Measurements from ENCODE around the gene PRR13.
"Not testable (repeated sequence)": the region's sequence is repeated elsewhere in the genome, so short reads cannot be mapped to it uniquely, and the experiment has no call there.

PRR13 gene

GRCh38 chr12:53443955-53444354 is 2.4 kb downstream of the PRR13 start:
- no peak for DNase-seq (ENCODE audit: low read depth)
- no peak for TF ChIP-seq CTCF (IDR thresholded peaks at IDR 0.05; ENCODE audit: control insufficient read depth, insufficient read depth, low read depth, low read length, missing control alignments)
- no peak overlapping the region for H3K4me3 ChIP-seq (ENCODE audit: control insufficient read depth, low read depth, low read length)

DNA sequence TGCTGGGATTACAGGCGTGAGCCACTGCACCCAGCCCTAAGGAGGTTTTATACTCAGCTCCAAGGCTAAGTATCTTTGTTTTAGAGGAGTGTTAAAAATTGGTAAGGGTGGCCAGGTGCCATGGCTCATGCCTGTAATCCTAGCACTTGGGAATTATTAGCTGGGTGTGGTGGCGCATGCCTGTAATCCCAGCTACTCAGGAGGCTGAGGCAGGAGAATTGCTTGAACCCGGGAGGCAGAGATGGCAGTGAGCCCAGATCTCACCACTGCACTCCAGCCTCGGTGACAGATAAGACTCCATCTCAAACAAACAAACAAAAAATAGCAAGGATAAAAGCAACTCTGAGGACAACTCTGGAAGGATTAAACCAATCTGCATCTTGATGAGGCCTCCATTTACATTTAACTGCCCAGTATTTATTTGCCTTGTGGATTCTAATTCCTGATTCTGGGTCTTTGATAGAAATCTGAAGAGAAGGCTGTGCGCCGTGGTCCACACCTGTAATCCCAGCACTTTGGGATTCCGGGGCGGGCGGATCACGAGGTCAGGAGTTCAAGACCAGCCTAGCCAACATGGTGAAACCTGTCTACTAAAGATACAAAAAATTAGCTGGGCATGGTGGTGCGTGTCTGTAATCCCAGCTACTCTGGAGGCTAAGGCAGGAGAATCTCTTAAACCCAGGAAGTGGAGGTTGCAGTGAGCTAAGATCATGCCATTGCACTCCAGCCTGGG is 3.2 kb downstream of the PRR13 start:
- not testable (repeated sequence) for H3K4me3 ChIP-seq (ENCODE audit: control insufficient read depth, low read depth, low read length); DNase-seq (ENCODE audit: low read depth)

GRCh38 chr12:53450936-53451335 is 9.4 kb downstream of the PRR13 start:
- TF ChIP-seq CTCF (IDR thresholded peaks at IDR 0.05; ENCODE audit: control insufficient read depth, insufficient read depth, low read depth, low read length, missing control alignments), result no peak
- no peak overlapping the region for H3K4me3 ChIP-seq (ENCODE audit: control insufficient read depth, low read depth, low read length)
- no peak for DNase-seq (ENCODE audit: low read depth)

DNA sequence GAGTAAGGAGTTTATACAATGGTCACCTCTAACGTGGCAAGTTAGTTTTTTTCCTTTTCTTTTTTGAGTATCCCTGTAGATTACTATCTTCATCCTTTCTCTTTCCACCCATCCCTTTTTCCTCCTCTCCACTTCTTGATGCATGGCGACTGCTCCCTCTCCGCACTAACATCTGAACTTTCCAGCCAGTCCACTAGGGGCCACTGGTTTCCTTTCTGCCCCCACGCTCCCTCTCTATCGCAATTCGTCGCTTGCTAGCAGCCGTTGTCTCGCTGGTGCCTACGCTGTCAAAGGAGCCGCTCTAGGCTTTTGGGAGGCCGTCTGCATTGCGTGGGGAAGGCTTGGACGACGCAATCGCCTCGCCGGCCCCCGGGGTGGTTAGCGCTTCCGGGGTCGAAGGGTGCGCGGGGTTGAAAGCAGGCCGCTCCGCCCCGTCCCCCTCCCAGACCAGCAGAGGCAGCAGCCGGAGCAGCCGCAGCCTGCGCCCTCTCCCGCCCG is 10.2 kb downstream of the PRR13 start, which contains the start of gene PCBP2:
TSS of gene PCBP2 (plus strand) at position 442 of the 498 bp plus-strand sequence. CDS start 2,699 bp downstream, outside the sequence.
- peak within 1 kb of the TSS; percentile 74 for H3K4me3 ChIP-seq (ENCODE audit: control insufficient read depth, low read depth, low read length)
- DNase-seq (ENCODE audit: low read depth), result peak; percentile 98
- TF ChIP-seq CTCF (IDR thresholded peaks at IDR 0.05; ENCODE audit: control insufficient read depth, insufficient read depth, low read depth, low read length, missing control alignments), result peak; percentile 91

GRCh38 chr12:53452159-53453077 is 10.9 kb downstream of the PRR13 start:
- TF ChIP-seq CTCF (IDR thresholded peaks at IDR 0.05; ENCODE audit: control insufficient read depth, insufficient read depth, low read depth, low read length, missing control alignments), result peak; percentile 7
- peak overlapping the region; percentile 74 for H3K4me3 ChIP-seq (ENCODE audit: control insufficient read depth, low read depth, low read length)
- peak; percentile 46 for DNase-seq (ENCODE audit: low read depth)

- no peak for DNase-seq (ENCODE audit: low read depth)
- TF ChIP-seq CTCF (IDR thresholded peaks at IDR 0.05; ENCODE audit: control insufficient read depth, insufficient read depth, low read depth, low read length, missing control alignments), result no peak
- peak overlapping the region; percentile 17 for H3K4me3 ChIP-seq (ENCODE audit: control insufficient read depth, low read depth, low read length)
These were observed 12.6 kb downstream of the PRR13 start for GRCh38 chr12:53453953-53454640.
